ENCODE data around the gene SLC1A5.

DNA sequence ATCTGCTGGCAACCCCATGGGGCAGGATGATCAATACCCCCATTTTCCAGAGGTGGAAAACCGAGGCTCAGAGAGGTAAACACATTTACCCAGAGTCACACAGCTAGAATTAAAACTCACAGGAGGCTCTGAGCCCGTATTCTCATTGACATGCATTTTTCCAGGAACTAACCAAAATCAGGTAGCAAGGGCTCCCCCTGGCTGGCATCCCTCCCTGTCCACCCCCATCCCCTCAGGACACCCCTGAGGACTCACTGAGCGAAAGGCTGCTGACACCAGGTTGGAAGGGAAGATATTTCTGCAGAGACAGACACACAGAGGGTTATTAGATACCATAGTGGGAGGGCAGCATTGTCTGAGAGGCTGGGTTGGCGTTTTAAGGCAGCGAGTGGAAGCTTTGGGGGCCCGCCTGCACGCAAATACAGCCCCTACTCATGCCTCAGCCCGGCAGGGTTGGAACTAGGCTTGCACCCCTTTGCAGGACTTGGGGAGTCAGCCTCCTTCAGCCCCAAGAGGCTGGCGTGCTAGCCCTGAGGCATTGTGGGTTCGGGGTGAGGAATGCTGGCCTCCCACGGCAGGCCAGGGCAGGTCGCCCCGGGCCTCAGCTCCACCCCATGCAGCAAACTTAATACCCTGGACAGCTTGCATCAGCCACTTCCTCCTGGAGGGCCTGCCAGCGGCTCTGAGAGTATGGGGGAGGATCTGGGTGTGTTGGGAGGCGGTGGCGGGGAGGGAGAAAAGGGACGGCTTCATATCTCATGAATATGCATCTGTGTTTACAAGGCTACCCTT lies 3.9 kb downstream of the SLC1A5 start:
- TF ChIP-seq, protein P1, sequence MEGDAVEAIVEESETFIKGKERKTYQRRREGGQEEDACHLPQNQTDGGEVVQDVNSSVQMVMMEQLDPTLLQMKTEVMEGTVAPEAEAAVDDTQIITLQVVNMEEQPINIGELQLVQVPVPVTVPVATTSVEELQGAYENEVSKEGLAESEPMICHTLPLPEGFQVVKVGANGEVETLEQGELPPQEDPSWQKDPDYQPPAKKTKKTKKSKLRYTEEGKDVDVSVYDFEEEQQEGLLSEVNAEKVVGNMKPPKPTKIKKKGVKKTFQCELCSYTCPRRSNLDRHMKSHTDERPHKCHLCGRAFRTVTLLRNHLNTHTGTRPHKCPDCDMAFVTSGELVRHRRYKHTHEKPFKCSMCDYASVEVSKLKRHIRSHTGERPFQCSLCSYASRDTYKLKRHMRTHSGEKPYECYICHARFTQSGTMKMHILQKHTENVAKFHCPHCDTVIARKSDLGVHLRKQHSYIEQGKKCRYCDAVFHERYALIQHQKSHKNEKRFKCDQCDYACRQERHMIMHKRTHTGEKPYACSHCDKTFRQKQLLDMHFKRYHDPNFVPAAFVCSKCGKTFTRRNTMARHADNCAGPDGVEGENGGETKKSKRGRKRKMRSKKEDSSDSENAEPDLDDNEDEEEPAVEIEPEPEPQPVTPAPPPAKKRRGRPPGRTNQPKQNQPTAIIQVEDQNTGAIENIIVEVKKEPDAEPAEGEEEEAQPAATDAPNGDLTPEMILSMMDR (conservative IDR thresholded peaks at IDR 0.05; ENCODE audit: low read length) = peak; percentile 77
- TF ChIP-seq EZH2phosphoT487 (IDR thresholded peaks at IDR 0.05; ENCODE audit: borderline replicate concordance, low read depth, low read length) = no peak
